IPS-18a (cell line): ENCODE data around the gene EPG5.
"Not testable (repeated sequence)": the region's sequence is repeated elsewhere in the genome, so short reads cannot be mapped to it uniquely, and the experiment has no call there.

Experiments used
- H3K27ac ChIP-seq: one replicate; pipeline ENCODE4 v1.5.1; 2013; ENCODE audit warnings: low read length
- H3K27me3 ChIP-seq: one replicate; pipeline ENCODE4 v1.6.1; 2013; ENCODE audit warnings: mild to moderate bottlenecking, low read length; ENCODE audit not compliant: control insufficient read depth, insufficient read depth
- H3K36me3 ChIP-seq: one replicate; pipeline ENCODE4 v1.6.1; 2013; ENCODE audit warnings: low read depth, low read length; ENCODE audit not compliant: control insufficient read depth
- H3K4me1 ChIP-seq: one replicate; pipeline ENCODE4 v1.6.1; 2013; ENCODE audit warnings: low read depth, low read length; ENCODE audit not compliant: control insufficient read depth
- H3K4me3 ChIP-seq: one replicate; pipeline ENCODE4 v1.5.1; 2013; ENCODE audit warnings: low read length
- H3K9ac ChIP-seq: one replicate; pipeline ENCODE4 v1.6.1; 2013; ENCODE audit warnings: mild to moderate bottlenecking, low read length, moderate library complexity
- H3K9me3 ChIP-seq: one replicate; pipeline ENCODE4 v1.6.1; 2013; ENCODE audit warnings: low read depth, low read length; ENCODE audit not compliant: control insufficient read depth

The EPG5 gene

DNA sequence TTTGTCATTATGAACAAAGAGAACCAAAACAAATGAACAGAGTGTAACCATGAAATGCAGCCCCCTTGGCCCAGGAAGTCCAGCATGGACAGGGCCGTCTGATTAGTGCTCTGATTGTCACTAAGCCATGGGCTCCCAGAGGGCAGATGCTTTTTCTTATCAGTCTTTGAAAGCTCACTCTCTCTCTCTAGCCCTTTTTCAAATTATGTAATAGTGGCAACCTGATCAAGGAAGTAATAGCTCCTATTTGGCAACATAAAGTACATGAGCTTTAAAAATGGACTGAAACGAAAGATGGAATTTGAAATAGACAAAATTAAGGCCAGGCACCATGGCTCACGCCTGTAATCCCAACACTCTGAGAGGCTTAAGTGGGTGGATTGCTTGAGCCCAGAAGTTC, 32.4 kb upstream of the EPG5 start:
- no peaks in the 10 kb centered on the region for H3K9me3 ChIP-seq
- H3K36me3 ChIP-seq: no peaks in the 10 kb centered on the region
- no peak overlapping the region for H3K9ac ChIP-seq

DNA sequence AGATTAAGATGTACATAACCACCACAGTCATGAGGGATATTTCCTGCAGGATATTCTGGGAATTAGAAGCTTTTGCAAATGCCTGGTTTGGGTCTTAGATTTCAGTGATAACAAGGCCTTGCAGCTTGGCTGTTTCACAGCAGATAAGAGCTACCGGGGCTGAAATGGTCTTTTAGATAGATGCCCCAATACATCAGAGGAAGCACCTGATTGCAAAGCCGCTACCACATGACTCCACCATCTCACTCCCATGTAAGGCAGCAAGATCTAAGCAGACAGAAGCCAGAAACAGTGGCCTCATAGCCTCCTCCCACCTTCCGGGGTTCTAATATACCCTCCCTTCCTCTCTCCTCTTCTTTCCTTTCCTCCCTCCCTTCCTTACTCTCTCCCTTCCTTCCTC, 31.1 kb upstream of the EPG5 start:
- no peak overlapping the region for H3K4me3 ChIP-seq
- H3K36me3 ChIP-seq: no peaks in the 10 kb centered on the region
- no peaks in the 10 kb centered on the region for H3K27me3 ChIP-seq
- no peak overlapping the region for H3K27ac ChIP-seq
- no peaks in the 10 kb centered on the region for H3K4me1 ChIP-seq
- no peak overlapping the region for H3K9ac ChIP-seq
- H3K9me3 ChIP-seq: no peaks in the 10 kb centered on the region

More for the DNA sequence above, 32.4 kb upstream of the EPG5 start:
- Histone ChIP-seq H3K4me1 (no peaks in the 10 kb centered on the region), H3K27ac (no peak overlapping the region), H3K4me3 (no peak overlapping the region), H3K27me3 (no peaks in the 10 kb centered on the region)

GRCh38 chr18:45997700-45998151, 30.6 kb upstream of the EPG5 start:
- Histone ChIP-seq H3K27me3 (no peaks in the 10 kb centered on the region), H3K27ac (no peak overlapping the region), H3K36me3 (no peaks in the 10 kb centered on the region), H3K4me1 (no peaks in the 10 kb centered on the region), H3K9me3 (no peaks in the 10 kb centered on the region), H3K9ac (no peak overlapping the region), H3K4me3 (no peak overlapping the region)

GRCh38 chr18:45995461-45995860, 28.3 kb upstream of the EPG5 start:
- no peak overlapping the region for H3K27ac ChIP-seq
- H3K27me3 ChIP-seq: no peaks in the 10 kb centered on the region
- H3K9me3 ChIP-seq: no peaks in the 10 kb centered on the region
- H3K4me3 ChIP-seq: no peak overlapping the region
- H3K36me3 ChIP-seq: no peaks in the 10 kb centered on the region
- no peak overlapping the region for H3K9ac ChIP-seq
- no peaks in the 10 kb centered on the region for H3K4me1 ChIP-seq

GRCh38 chr18:45993438-45993837, 26.3 kb upstream of the EPG5 start:
- no peaks in the 10 kb centered on the region for H3K27me3 ChIP-seq
- no peak overlapping the region for H3K27ac ChIP-seq
- H3K4me1 ChIP-seq: no peaks in the 10 kb centered on the region
- H3K4me3 ChIP-seq: no peak overlapping the region
- no peaks in the 10 kb centered on the region for H3K9me3 ChIP-seq
- no peaks in the 10 kb centered on the region for H3K36me3 ChIP-seq
- no peak overlapping the region for H3K9ac ChIP-seq

- H3K9ac ChIP-seq, H3K27ac ChIP-seq, H3K36me3 ChIP-seq, H3K4me1 ChIP-seq, H3K9me3 ChIP-seq, H3K27me3 ChIP-seq, H3K4me3 ChIP-seq: not testable (repeated sequence)
Observed at GRCh38 chr18:45992527-45992926, 25.4 kb upstream of the EPG5 start.

- Histone ChIP-seq H3K4me3 (no peak overlapping the region), H3K9me3 (no peaks in the 10 kb centered on the region), H3K9ac (no peak overlapping the region), H3K27ac (no peak overlapping the region), H3K36me3 (no peaks in the 10 kb centered on the region), H3K27me3 (no peaks in the 10 kb centered on the region), H3K4me1 (no peaks in the 10 kb centered on the region)
Observed at GRCh38 chr18:45991788-45992187, 24.7 kb upstream of the EPG5 start.

- H3K27me3 ChIP-seq: no peaks in the 10 kb centered on the region
- no peak overlapping the region for H3K4me3 ChIP-seq
- no peaks in the 10 kb centered on the region for H3K36me3 ChIP-seq
- H3K9me3 ChIP-seq: no peaks in the 10 kb centered on the region
- H3K4me1 ChIP-seq: no peaks in the 10 kb centered on the region
- H3K27ac ChIP-seq: no peak overlapping the region
- H3K9ac ChIP-seq: no peak overlapping the region
Observed at GRCh38 chr18:45984546-45985235, 17.6 kb upstream of the EPG5 start.

DNA sequence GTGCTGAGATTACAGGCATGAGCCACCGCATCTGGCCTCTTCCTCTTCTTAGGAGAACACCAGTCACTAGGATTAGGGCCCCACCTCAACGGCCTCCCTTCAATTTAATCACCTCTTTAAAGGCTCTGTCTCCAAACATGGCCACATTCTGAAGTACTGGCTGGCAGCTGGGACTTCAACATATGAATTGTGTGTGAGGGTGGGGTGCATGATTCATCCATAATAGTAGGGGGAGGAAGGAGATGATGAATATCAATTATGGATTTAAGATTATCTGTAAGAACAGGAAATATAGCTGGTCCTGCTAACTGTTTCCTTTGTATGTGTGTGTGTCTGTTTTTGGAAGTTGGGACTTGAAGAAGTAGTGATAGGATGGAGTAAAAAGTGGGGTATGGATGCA, 14.7 kb upstream of the EPG5 start:
- H3K27ac ChIP-seq: no peak overlapping the region
- H3K9ac ChIP-seq: no peak overlapping the region
- H3K4me1 ChIP-seq: peaks cover 6% of the 10 kb centered on the region
- H3K36me3 ChIP-seq: no peaks in the 10 kb centered on the region
- no peaks in the 10 kb centered on the region for H3K9me3 ChIP-seq
- H3K27me3 ChIP-seq: no peaks in the 10 kb centered on the region
- no peak overlapping the region for H3K4me3 ChIP-seq

GRCh38 chr18:45980229-45980628, 13.1 kb upstream of the EPG5 start:
- no peaks in the 10 kb centered on the region for H3K27me3 ChIP-seq
- peaks cover 6% of the 10 kb centered on the region for H3K4me1 ChIP-seq
- no peaks in the 10 kb centered on the region for H3K9me3 ChIP-seq
- no peak overlapping the region for H3K9ac ChIP-seq
- no peak overlapping the region for H3K27ac ChIP-seq
- no peak overlapping the region for H3K4me3 ChIP-seq
- no peaks in the 10 kb centered on the region for H3K36me3 ChIP-seq

DNA sequence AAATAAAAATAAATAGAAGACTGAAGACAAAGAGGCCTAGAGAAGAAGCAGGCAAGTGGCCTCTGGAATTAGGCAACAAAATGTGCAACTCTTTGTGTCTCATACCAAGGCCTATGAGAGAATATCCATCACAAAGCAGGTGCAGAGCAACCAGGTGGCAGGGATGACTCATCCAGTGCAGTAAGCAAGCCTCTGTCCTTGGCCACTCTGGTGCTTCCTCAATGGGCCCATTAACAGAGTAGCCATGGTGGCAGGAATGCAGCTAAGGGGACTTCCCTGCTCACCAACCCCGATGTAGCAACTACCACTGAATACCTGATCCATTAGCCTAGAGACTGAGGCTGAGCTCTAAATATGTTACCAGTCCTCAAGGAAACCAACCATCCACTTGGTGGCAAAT, 11.0 kb upstream of the EPG5 start:
- H3K9ac ChIP-seq: no peak overlapping the region
- H3K27ac ChIP-seq: no peak overlapping the region
- no peaks in the 10 kb centered on the region for H3K27me3 ChIP-seq
- H3K4me3 ChIP-seq: no peak overlapping the region
- H3K4me1 ChIP-seq: peaks cover 6% of the 10 kb centered on the region
- no peaks in the 10 kb centered on the region for H3K36me3 ChIP-seq
- H3K9me3 ChIP-seq: no peaks in the 10 kb centered on the region

GRCh38 chr18:45976974-45977373, 9.8 kb upstream of the EPG5 start:
- no peak overlapping the region for H3K27ac ChIP-seq
- no peak overlapping the region for H3K9ac ChIP-seq
- no peaks in the 10 kb centered on the region for H3K9me3 ChIP-seq
- no peaks in the 10 kb centered on the region for H3K27me3 ChIP-seq
- H3K4me1 ChIP-seq: peaks cover 6% of the 10 kb centered on the region
- H3K36me3 ChIP-seq: no peaks in the 10 kb centered on the region
- H3K4me3 ChIP-seq: no peak overlapping the region
